ENCODE results near the gene ABCB8. TPM values are rescaled to one million over a fixed set of nuclear protein-coding genes. Genes with fewer than 3 reads are reported as not detected.

The ABCB8 gene
- total RNA-seq, 5 donors from 2014 or later (not counting 1 experiment from before 2014, with no cell fraction given): 72.4 to 83.0 (median 74.8) TPM

GRCh38 chr7:151066273-151066974, 38.2 kb downstream of the ABCB8 start:
- ATAC-seq (replicated peaks in 1 of 4): no peak
- Mint-ChIP-seq H3K9me3 (no peaks in the 10 kb centered on the region), H3K27ac (no peak overlapping the region), H3K4me3 (no peak overlapping the region), H3K4me1 (peaks cover 4 to 6% (median 5%) of the 10 kb centered on the region in 3 donors), H3K36me3 (peaks cover 30% of the 10 kb centered on the region), H3K27me3 (no peaks in the 10 kb centered on the region)
- WGBS (ENCODE audit: insufficient coverage): 97% methylated on average over 23 of the region's 39 CpGs
- no peak for DNase-seq
- no peak overlapping the region for H3K27ac ChIP-seq (ENCODE audit: low read length)
- H3K4me3 ChIP-seq (ENCODE audit: control insufficient read depth in 1 of 2, extremely low read depth in 1 of 2, low read length in 1 of 2): no peak overlapping the region
- CTCF ChIA-PET: no interaction called here
- H3K36me3 ChIP-seq (ENCODE audit: control insufficient read depth in 2 of 2, extremely low read depth in 1 of 2, insufficient read depth in 1 of 2, low read length in 1 of 2): peaks cover 21 to 59% of the 10 kb centered on the region in 2 donors
- no peaks in the 10 kb centered on the region for H3K27me3 ChIP-seq (replicated peaks in 1 of 2; ENCODE audit: control insufficient read depth in 2 of 2, extremely low read depth in 1 of 2, insufficient read depth in 2 of 2, low read length in 1 of 2)
- POLR2A ChIA-PET: no interaction called here
- H3K4me1 ChIP-seq (ENCODE audit: control insufficient read depth in 1 of 2, extremely low read depth in 1 of 2, insufficient read depth in 2 of 2, low read length in 2 of 2): peaks cover 0 to 10% of the 10 kb centered on the region in 2 experiments
- H3K9me3 ChIP-seq: no peaks in the 10 kb centered on the region

GRCh38 chr7:151068069-151068773, 40.0 kb downstream of the ABCB8 start:
- peaks cover 27 to 64% of the 10 kb centered on the region in 2 donors for H3K36me3 ChIP-seq (ENCODE audit: control insufficient read depth in 2 of 2, extremely low read depth in 1 of 2, insufficient read depth in 1 of 2, low read length in 1 of 2)
- CTCF ChIA-PET: interaction anchor here in 1 of 2 donors (0.6 kb wide), 1 partner anchor 1228 kb away, joined by 3 read pairs; no protein-coding TSS in a partner anchor
- 90% methylated on average over 10 of the region's 12 CpGs for WGBS (ENCODE audit: insufficient coverage)
- H3K9me3 ChIP-seq: no peaks in the 10 kb centered on the region
- no peaks in the 10 kb centered on the region for H3K27me3 ChIP-seq (replicated peaks in 1 of 2; ENCODE audit: control insufficient read depth in 2 of 2, extremely low read depth in 1 of 2, insufficient read depth in 2 of 2, low read length in 1 of 2)
- H3K4me1 ChIP-seq (ENCODE audit: control insufficient read depth in 1 of 2, extremely low read depth in 1 of 2, insufficient read depth in 2 of 2, low read length in 2 of 2): no peaks in the 10 kb centered on the region
- Mint-ChIP-seq H3K27me3 (no peaks in the 10 kb centered on the region), H3K4me3 (no peak overlapping the region), H3K9me3 (no peaks in the 10 kb centered on the region), H3K36me3 (peaks cover 34% of the 10 kb centered on the region), H3K4me1 (no peaks in the 10 kb centered on the region), H3K27ac (no peak overlapping the region)
- POLR2A ChIA-PET: no interaction called here
- no peak overlapping the region for H3K27ac ChIP-seq (ENCODE audit: low read length)
- ATAC-seq (replicated peaks in 1 of 4) (no peak), DNase-seq (no peak)
- no peak overlapping the region for H3K4me3 ChIP-seq (ENCODE audit: control insufficient read depth in 1 of 2, extremely low read depth in 1 of 2, low read length in 1 of 2)

- H3K4me3 Mint-ChIP-seq: no peak overlapping the region
- peaks cover 38% of the 10 kb centered on the region for H3K36me3 Mint-ChIP-seq
- ATAC-seq (replicated peaks in 1 of 4) (no peak), DNase-seq (no peak)
- no peaks in the 10 kb centered on the region for H3K9me3 ChIP-seq
- no peaks in the 10 kb centered on the region for H3K4me1 Mint-ChIP-seq
- WGBS (ENCODE audit: insufficient coverage): 96% methylated on average over 11 of the region's 17 CpGs
- ChIA-PET CTCF (interaction anchor here in 1 of 2 donors (0.6 kb wide), 1 partner anchor 9 kb away, joined by 3 read pairs; no protein-coding TSS in a partner anchor), POLR2A (no interaction called here)
- no peaks in the 10 kb centered on the region for H3K4me1 ChIP-seq (ENCODE audit: control insufficient read depth in 1 of 2, extremely low read depth in 1 of 2, insufficient read depth in 2 of 2, low read length in 2 of 2)
- H3K27me3 Mint-ChIP-seq: no peaks in the 10 kb centered on the region
- no peak overlapping the region for H3K4me3 ChIP-seq (ENCODE audit: control insufficient read depth in 1 of 2, extremely low read depth in 1 of 2, low read length in 1 of 2)
- no peak overlapping the region for H3K27ac ChIP-seq (ENCODE audit: low read length)
- H3K27ac Mint-ChIP-seq: no peak overlapping the region
- peaks cover 39 to 72% of the 10 kb centered on the region in 2 donors for H3K36me3 ChIP-seq (ENCODE audit: control insufficient read depth in 2 of 2, extremely low read depth in 1 of 2, insufficient read depth in 1 of 2, low read length in 1 of 2)
- no peaks in the 10 kb centered on the region for H3K9me3 Mint-ChIP-seq
- H3K27me3 ChIP-seq (replicated peaks in 1 of 2; ENCODE audit: control insufficient read depth in 2 of 2, extremely low read depth in 1 of 2, insufficient read depth in 2 of 2, low read length in 1 of 2): no peaks in the 10 kb centered on the region
Measured at GRCh38 chr7:151069841-151070573, 41.8 kb downstream of the ABCB8 start.

GRCh38 chr7:151070574-151070960, 42.3 kb downstream of the ABCB8 start:
- WGBS (ENCODE audit: insufficient coverage): 94% methylated on average over 15 of the region's 15 CpGs
- H3K9me3 ChIP-seq: no peaks in the 10 kb centered on the region
- H3K4me3 Mint-ChIP-seq: no peak overlapping the region
- H3K27me3 Mint-ChIP-seq: no peaks in the 10 kb centered on the region
- no peak overlapping the region for H3K27ac ChIP-seq (ENCODE audit: low read length)
- H3K4me1 ChIP-seq (ENCODE audit: control insufficient read depth in 1 of 2, extremely low read depth in 1 of 2, insufficient read depth in 2 of 2, low read length in 2 of 2): no peaks in the 10 kb centered on the region
- no peak overlapping the region for H3K4me3 ChIP-seq (ENCODE audit: control insufficient read depth in 1 of 2, extremely low read depth in 1 of 2, low read length in 1 of 2)
- CTCF ChIA-PET: no interaction called here
- peaks cover 35% of the 10 kb centered on the region for H3K36me3 Mint-ChIP-seq
- H3K27me3 ChIP-seq (replicated peaks in 1 of 2; ENCODE audit: control insufficient read depth in 2 of 2, extremely low read depth in 1 of 2, insufficient read depth in 2 of 2, low read length in 1 of 2): no peaks in the 10 kb centered on the region
- no peaks in the 10 kb centered on the region for H3K4me1 Mint-ChIP-seq
- POLR2A ChIA-PET: no interaction called here
- peaks cover 43 to 72% of the 10 kb centered on the region in 2 donors for H3K36me3 ChIP-seq (ENCODE audit: control insufficient read depth in 2 of 2, extremely low read depth in 1 of 2, insufficient read depth in 1 of 2, low read length in 1 of 2)
- ATAC-seq (replicated peaks in 1 of 4) (no peak), DNase-seq (no peak)
- H3K27ac Mint-ChIP-seq: no peak overlapping the region
- H3K9me3 Mint-ChIP-seq: no peaks in the 10 kb centered on the region

- ChIA-PET POLR2A (no interaction called here), CTCF (no interaction called here)
- Mint-ChIP-seq H3K9me3 (no peaks in the 10 kb centered on the region), H3K27me3 (no peaks in the 10 kb centered on the region), H3K4me1 (no peaks in the 10 kb centered on the region), H3K36me3 (peaks cover 40% of the 10 kb centered on the region), H3K27ac (no peak overlapping the region), H3K4me3 (no peak overlapping the region)
- ATAC-seq (replicated peaks in 1 of 4) (no peak), DNase-seq (no peak)
- WGBS (ENCODE audit: insufficient coverage): 97% methylated on average over 30 of the region's 39 CpGs
- H3K4me1 ChIP-seq (ENCODE audit: control insufficient read depth in 1 of 2, extremely low read depth in 1 of 2, insufficient read depth in 2 of 2, low read length in 2 of 2): no peaks in the 10 kb centered on the region
- H3K9me3 ChIP-seq: no peaks in the 10 kb centered on the region
- H3K4me3 ChIP-seq (ENCODE audit: control insufficient read depth in 1 of 2, extremely low read depth in 1 of 2, low read length in 1 of 2): no peak overlapping the region
- H3K27me3 ChIP-seq (replicated peaks in 1 of 2; ENCODE audit: control insufficient read depth in 2 of 2, extremely low read depth in 1 of 2, insufficient read depth in 2 of 2, low read length in 1 of 2): no peaks in the 10 kb centered on the region
- no peak overlapping the region for H3K27ac ChIP-seq (ENCODE audit: low read length)
- H3K36me3 ChIP-seq (ENCODE audit: control insufficient read depth in 2 of 2, extremely low read depth in 1 of 2, insufficient read depth in 1 of 2, low read length in 1 of 2): peaks cover 47 to 74% of the 10 kb centered on the region in 2 donors
Measured at GRCh38 chr7:151071032-151071866, 43.0 kb downstream of the ABCB8 start.

- WGBS (ENCODE audit: insufficient coverage): 64% methylated on average over 10 of the region's 17 CpGs
- no peak overlapping the region for H3K27ac ChIP-seq (ENCODE audit: low read length)
- DNase-seq: no peak
- no peak overlapping the region for H3K4me3 ChIP-seq (ENCODE audit: control insufficient read depth in 1 of 2, extremely low read depth in 1 of 2, low read length in 1 of 2)
- Mint-ChIP-seq H3K4me1 (peaks cover 5 to 8% (median 8%) of the 10 kb centered on the region in 3 donors), H3K36me3 (peaks cover 27% of the 10 kb centered on the region), H3K27me3 (no peaks in the 10 kb centered on the region), H3K27ac (no peak overlapping the region), H3K4me3 (no peak overlapping the region), H3K9me3 (no peaks in the 10 kb centered on the region)
- ChIA-PET CTCF (interaction anchor here in 1 of 2 donors (0.5 to 0.6 kb wide), 2 partner anchors 21 to 655 kb away, joined by 4 to 5 read pairs; no protein-coding TSS in a partner anchor), POLR2A (no interaction called here)
- peaks cover 36 to 62% of the 10 kb centered on the region in 2 donors for H3K36me3 ChIP-seq (ENCODE audit: control insufficient read depth in 2 of 2, extremely low read depth in 1 of 2, insufficient read depth in 1 of 2, low read length in 1 of 2)
- no peaks in the 10 kb centered on the region for H3K27me3 ChIP-seq (replicated peaks in 1 of 2; ENCODE audit: control insufficient read depth in 2 of 2, extremely low read depth in 1 of 2, insufficient read depth in 2 of 2, low read length in 1 of 2)
- H3K9me3 ChIP-seq: no peaks in the 10 kb centered on the region
- ATAC-seq (replicated peaks in 1 of 4): no peak
- H3K4me1 ChIP-seq (ENCODE audit: control insufficient read depth in 1 of 2, extremely low read depth in 1 of 2, insufficient read depth in 2 of 2, low read length in 2 of 2): peaks cover 0 to 9% of the 10 kb centered on the region in 2 experiments
Measured at GRCh38 chr7:151073990-151074389, 45.7 kb downstream of the ABCB8 start.
